Measurements from ENCODE around the gene AGPAT2. TPM values are rescaled to one million over a fixed set of nuclear protein-coding genes. Genes with fewer than 3 reads are reported as not detected.

The AGPAT2 gene
- total RNA-seq, 2 donors from 2014 or later: 33.4 to 39.8 TPM

DNA sequence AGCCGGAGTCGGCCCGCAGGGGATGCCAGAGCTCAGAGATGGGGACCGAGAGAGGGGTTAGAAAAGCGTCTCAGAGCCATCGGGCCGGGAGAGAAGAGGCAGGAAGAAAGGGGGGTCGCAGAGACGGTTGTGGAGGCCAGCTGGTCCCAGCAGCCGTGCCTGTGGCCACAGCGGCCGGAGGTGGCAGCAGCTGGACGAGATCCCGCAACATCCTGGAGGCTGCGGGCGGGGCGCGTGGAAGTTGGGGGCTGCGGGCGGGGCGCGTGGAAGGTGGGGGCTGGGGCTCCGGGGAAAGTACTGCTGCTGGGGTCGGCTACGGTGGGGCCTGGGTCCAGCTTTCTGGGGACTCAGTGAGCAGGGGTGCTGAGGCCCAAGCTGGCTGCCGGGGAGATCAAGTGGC lies 59.0 kb downstream of the AGPAT2 start:
- Histone ChIP-seq H3K27me3 (ENCODE audit: control insufficient read depth, insufficient read depth, low read length, poor library complexity, severe bottlenecking) (peaks cover 66% of the 10 kb centered on the region), H3K9me3 (ENCODE audit: control insufficient read depth, low read length) (no peaks in the 10 kb centered on the region), H3K9ac (ENCODE audit: extremely low read depth, low read length, poor library complexity, severe bottlenecking) (no peak overlapping the region), H3K4me1 (ENCODE audit: control insufficient read depth, insufficient read depth, low read length) (peaks cover 9% of the 10 kb centered on the region), H3K36me3 (ENCODE audit: control insufficient read depth, insufficient read depth, low read length) (no peaks in the 10 kb centered on the region), H3K27ac (ENCODE audit: low read depth, low read length) (no peak overlapping the region), H3K4me3 (ENCODE audit: low read length) (no peak overlapping the region)
- no peak for DNase-seq
- no peaks in the 10 kb centered on the region for H3K9me3 Mint-ChIP-seq
- no peak overlapping the region for H3K27ac Mint-ChIP-seq
- WGBS, 2 experiments (ENCODE audit: insufficient coverage in 1 of 2, insufficient read length in 1 of 2): 89 to 94% methylated on average over 10 to 26 of the region's 26 CpGs
- no peaks in the 10 kb centered on the region for H3K36me3 Mint-ChIP-seq (ENCODE audit: low read depth)
- TF ChIP-seq, protein P1, sequence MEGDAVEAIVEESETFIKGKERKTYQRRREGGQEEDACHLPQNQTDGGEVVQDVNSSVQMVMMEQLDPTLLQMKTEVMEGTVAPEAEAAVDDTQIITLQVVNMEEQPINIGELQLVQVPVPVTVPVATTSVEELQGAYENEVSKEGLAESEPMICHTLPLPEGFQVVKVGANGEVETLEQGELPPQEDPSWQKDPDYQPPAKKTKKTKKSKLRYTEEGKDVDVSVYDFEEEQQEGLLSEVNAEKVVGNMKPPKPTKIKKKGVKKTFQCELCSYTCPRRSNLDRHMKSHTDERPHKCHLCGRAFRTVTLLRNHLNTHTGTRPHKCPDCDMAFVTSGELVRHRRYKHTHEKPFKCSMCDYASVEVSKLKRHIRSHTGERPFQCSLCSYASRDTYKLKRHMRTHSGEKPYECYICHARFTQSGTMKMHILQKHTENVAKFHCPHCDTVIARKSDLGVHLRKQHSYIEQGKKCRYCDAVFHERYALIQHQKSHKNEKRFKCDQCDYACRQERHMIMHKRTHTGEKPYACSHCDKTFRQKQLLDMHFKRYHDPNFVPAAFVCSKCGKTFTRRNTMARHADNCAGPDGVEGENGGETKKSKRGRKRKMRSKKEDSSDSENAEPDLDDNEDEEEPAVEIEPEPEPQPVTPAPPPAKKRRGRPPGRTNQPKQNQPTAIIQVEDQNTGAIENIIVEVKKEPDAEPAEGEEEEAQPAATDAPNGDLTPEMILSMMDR (conservative IDR thresholded peaks at IDR 0.05): no peak
- H3K4me3 Mint-ChIP-seq: no peak overlapping the region
- no peaks in the 10 kb centered on the region for H3K4me1 Mint-ChIP-seq
- H3K27me3 Mint-ChIP-seq (ENCODE audit: insufficient read depth): peaks cover 51% of the 10 kb centered on the region

DNA sequence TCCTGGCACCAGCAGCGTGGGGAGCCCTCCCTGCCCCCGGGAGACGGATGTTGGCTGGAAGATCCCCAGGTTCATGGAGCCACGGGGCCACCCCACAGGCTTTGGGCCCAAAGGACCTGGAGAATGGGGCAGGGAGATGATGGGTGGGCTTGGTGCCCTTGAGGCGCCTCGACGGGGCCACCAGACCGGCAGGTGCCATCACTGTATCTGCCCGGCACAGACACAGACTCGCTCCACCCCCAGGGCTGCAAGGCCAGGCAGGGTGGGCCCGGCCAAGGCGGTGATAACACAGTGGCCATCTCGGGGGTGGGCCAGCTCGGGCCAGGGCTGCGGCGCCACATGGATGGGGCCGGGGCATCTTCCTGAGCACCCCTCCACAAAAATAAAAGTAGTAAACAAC lies 59.6 kb downstream of the AGPAT2 start:
- H3K4me1 ChIP-seq (ENCODE audit: control insufficient read depth, insufficient read depth, low read length): peaks cover 9% of the 10 kb centered on the region
- H3K27me3 Mint-ChIP-seq (ENCODE audit: insufficient read depth): peaks cover 52% of the 10 kb centered on the region
- no peaks in the 10 kb centered on the region for H3K36me3 ChIP-seq (ENCODE audit: control insufficient read depth, insufficient read depth, low read length)
- TF ChIP-seq, protein P1 (conservative IDR thresholded peaks at IDR 0.05): no peak
- no peaks in the 10 kb centered on the region for H3K9me3 ChIP-seq (ENCODE audit: control insufficient read depth, low read length)
- no peaks in the 10 kb centered on the region for H3K4me1 Mint-ChIP-seq
- H3K27ac Mint-ChIP-seq: no peak overlapping the region
- H3K9ac ChIP-seq (ENCODE audit: extremely low read depth, low read length, poor library complexity, severe bottlenecking): no peak overlapping the region
- peaks cover 67% of the 10 kb centered on the region for H3K27me3 ChIP-seq (ENCODE audit: control insufficient read depth, insufficient read depth, low read length, poor library complexity, severe bottlenecking)
- DNase-seq: no peak
- no peaks in the 10 kb centered on the region for H3K36me3 Mint-ChIP-seq (ENCODE audit: low read depth)
- H3K4me3 ChIP-seq (ENCODE audit: low read length): no peak overlapping the region
- 90 to 95% methylated on average over 2 to 17 of the region's 17 CpGs for WGBS, 2 experiments (ENCODE audit: insufficient coverage in 1 of 2, insufficient read length in 1 of 2)
- no peak overlapping the region for H3K27ac ChIP-seq (ENCODE audit: low read depth, low read length)
- H3K9me3 Mint-ChIP-seq: no peaks in the 10 kb centered on the region
- H3K4me3 Mint-ChIP-seq: no peak overlapping the region

DNA sequence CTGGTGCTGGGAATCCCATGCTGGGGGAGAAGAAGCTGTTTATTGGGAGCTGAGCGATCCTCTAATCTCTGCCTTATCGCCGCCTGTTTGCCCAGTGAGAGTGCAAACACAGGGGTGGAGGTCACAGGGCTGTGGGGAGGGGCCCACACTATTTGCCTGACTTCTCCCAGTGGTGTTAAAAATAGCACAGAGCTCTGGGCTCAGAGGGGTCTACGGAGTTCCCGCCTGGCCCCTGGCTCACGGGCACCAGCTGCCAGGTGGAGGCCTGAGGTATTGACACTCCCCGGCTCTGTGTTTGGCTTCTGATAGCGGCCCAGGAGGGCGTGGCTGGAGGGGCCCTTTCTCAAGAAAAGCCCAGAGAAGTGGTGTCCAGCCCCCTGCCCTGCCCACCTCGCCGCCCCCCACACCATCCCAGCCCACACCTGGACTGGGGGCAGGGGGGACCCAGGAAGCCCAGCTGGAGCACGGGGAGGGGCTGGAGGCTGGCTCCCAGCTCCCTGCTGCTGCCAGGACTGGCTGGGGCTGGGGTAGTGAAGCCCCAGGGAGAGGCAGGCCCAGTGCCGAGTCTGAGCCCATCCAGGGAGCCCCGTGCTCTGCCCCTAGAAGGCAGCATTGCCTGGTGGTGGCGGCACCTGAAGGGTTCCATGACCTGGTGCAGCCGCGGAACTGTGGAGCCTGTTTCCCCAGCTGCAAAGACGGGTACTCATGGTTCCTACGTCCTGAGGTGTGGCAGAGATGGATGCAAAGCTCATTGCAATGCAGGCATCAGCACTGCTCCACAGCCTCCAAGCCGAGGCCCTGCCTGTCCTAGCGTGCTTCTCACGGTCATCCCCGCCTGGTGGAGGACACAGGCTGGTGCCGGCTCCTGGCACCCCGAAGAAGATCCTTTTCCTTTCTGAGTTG lies 60.3 kb downstream of the AGPAT2 start:
- H3K27me3 Mint-ChIP-seq (ENCODE audit: insufficient read depth): peaks cover 56% of the 10 kb centered on the region
- Histone ChIP-seq H3K27ac (ENCODE audit: low read depth, low read length) (peak overlapping the region; percentile 44), H3K27me3 (ENCODE audit: control insufficient read depth, insufficient read depth, low read length, poor library complexity, severe bottlenecking) (peaks cover 73% of the 10 kb centered on the region), H3K4me1 (ENCODE audit: control insufficient read depth, insufficient read depth, low read length) (peaks cover 9% of the 10 kb centered on the region), H3K4me3 (ENCODE audit: low read length) (no peak overlapping the region), H3K9ac (ENCODE audit: extremely low read depth, low read length, poor library complexity, severe bottlenecking) (no peak overlapping the region), H3K36me3 (ENCODE audit: control insufficient read depth, insufficient read depth, low read length) (no peaks in the 10 kb centered on the region), H3K9me3 (ENCODE audit: control insufficient read depth, low read length) (no peaks in the 10 kb centered on the region)
- no peak overlapping the region for H3K4me3 Mint-ChIP-seq
- 63 to 79% methylated on average over 15 to 25 of the region's 25 CpGs for WGBS, 2 experiments (ENCODE audit: insufficient coverage in 1 of 2, insufficient read length in 1 of 2)
- DNase-seq: peak; percentile 84
- no peaks in the 10 kb centered on the region for H3K36me3 Mint-ChIP-seq (ENCODE audit: low read depth)
- no peak overlapping the region for H3K27ac Mint-ChIP-seq
- no peaks in the 10 kb centered on the region for H3K9me3 Mint-ChIP-seq
- TF ChIP-seq, protein P1 (conservative IDR thresholded peaks at IDR 0.05): peak; percentile 58
- H3K4me1 Mint-ChIP-seq: no peaks in the 10 kb centered on the region

All from endodermal cell (in vitro differentiated cells).